ENCODE data around the gene SLC25A27. TPM values are rescaled to one million over a fixed set of nuclear protein-coding genes. Genes with fewer than 3 reads are reported as not detected.

SLC25A27 gene
- total and polyA plus RNA-seq, 4 donors = 2.5 to 24.2 (median 4.9) TPM

DNA sequence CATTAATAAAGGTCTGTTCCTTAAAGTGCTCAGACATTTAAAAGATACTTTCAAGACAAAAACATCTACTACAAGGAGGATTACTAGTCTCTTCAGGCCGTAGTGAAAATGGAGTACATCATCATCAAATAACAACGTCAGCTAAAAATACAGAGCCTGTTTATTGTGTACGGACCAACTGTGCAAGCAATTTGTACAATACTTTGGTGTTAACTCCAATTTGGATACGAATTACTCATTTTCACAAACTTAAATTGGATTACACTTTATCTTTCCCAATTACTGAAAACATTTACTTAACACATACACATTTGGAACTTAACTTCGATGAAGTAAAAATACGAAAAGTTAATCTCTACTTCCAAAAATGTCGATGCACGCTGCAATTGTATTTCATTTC, 959 bp upstream of the SLC25A27 start:
- no peaks in the 10 kb centered on the region for H3K9me3 ChIP-seq (ENCODE audit: control insufficient read depth in 4 of 4, low read length in 3 of 4)
- peak overlapping the region; percentile 82 to 88 for H3K9ac ChIP-seq (ENCODE audit: low read depth in 1 of 2, low read length in 2 of 2)
- peak overlapping the region; percentile 70 to 83 for H3K27ac ChIP-seq (ENCODE audit: low read depth in 1 of 2, low read length in 2 of 2)
- peak overlapping the region; percentile 86 to 95 (median 94) for H3K4me3 ChIP-seq (ENCODE audit: low read depth in 1 of 3, low read length in 3 of 3)
- TF ChIP-seq FOXA1 (IDR thresholded peaks at IDR 0.05) (no peak), JUND (IDR thresholded peaks at IDR 0.05) (no peak), HNF4G (IDR thresholded peaks at IDR 0.05) (no peak), NR2F2 (IDR thresholded peaks at IDR 0.05) (no peak), RXRA (IDR thresholded peaks at IDR 0.05) (no peak), GABPA (IDR thresholded peaks at IDR 0.05 in 1 of 2, conservative IDR thresholded peaks at IDR 0.05 in 1 of 2) (no peak), CTCF (IDR thresholded peaks at IDR 0.05; ENCODE audit: low read depth, low read length, missing input control) (no peak)
- TF ChIP-seq, protein P1, sequence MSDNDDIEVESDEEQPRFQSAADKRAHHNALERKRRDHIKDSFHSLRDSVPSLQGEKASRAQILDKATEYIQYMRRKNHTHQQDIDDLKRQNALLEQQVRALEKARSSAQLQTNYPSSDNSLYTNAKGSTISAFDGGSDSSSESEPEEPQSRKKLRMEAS (IDR thresholded peaks at IDR 0.05) = no peak
- H3K27me3 ChIP-seq (ENCODE audit: control insufficient read depth in 4 of 4, insufficient read depth in 4 of 4, low read length in 3 of 4) = no peaks in the 10 kb centered on the region
- no peak for DNase-seq (ENCODE audit: low spot score)
- H3K4me1 ChIP-seq (ENCODE audit: control insufficient read depth in 4 of 4, insufficient read depth in 4 of 4, low read length in 3 of 4) = peaks cover 7 to 28% (median 18%) of the 10 kb centered on the region in 4 donors
- 13% methylated on average over 8 of the region's 8 CpGs for WGBS
- no peaks in the 10 kb centered on the region for H3K36me3 ChIP-seq (ENCODE audit: control insufficient read depth in 4 of 4, insufficient read depth in 3 of 4, low read depth in 1 of 4, low read length in 3 of 4)

DNA sequence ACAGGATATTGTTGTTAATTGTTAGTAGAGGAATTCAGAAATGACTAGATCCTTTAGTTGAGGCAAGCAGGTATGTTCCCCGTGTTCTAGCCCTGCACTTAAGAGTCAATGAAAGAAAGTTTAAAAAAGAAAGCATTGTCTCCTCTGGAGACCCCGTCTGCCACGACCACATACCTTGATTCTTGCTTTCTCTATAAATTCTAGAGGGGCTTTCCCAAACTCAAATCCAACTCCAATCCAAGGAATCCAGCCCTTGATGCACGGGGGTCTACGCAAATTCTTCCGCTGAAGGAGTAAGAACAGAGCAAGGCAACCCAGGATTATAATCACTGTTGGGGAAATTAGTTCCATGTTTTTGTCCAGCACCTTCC, 558 bp upstream of the SLC25A27 start:
- H3K36me3 ChIP-seq (ENCODE audit: control insufficient read depth in 4 of 4, insufficient read depth in 3 of 4, low read depth in 1 of 4, low read length in 3 of 4) = no peaks in the 10 kb centered on the region
- WGBS = 2% methylated on average over 6 of the region's 6 CpGs
- DNase-seq (ENCODE audit: low spot score) = no peak
- H3K9me3 ChIP-seq (ENCODE audit: control insufficient read depth in 4 of 4, low read length in 3 of 4) = no peaks in the 10 kb centered on the region
- TF ChIP-seq YY1 (IDR thresholded peaks at IDR 0.05) (no peak), REST (IDR thresholded peaks at IDR 0.05) (no peak), ATF3 (IDR thresholded peaks at IDR 0.05) (no peak)
- peak overlapping the region; percentile 70 to 83 for H3K27ac ChIP-seq (ENCODE audit: low read depth in 1 of 2, low read length in 2 of 2)
- peaks cover 7 to 28% (median 17%) of the 10 kb centered on the region in 4 donors for H3K4me1 ChIP-seq (ENCODE audit: control insufficient read depth in 4 of 4, insufficient read depth in 4 of 4, low read length in 3 of 4)
- peak overlapping the region; percentile 86 to 95 (median 94) for H3K4me3 ChIP-seq (ENCODE audit: low read depth in 1 of 3, low read length in 3 of 3)
- no peaks in the 10 kb centered on the region for H3K27me3 ChIP-seq (ENCODE audit: control insufficient read depth in 4 of 4, insufficient read depth in 4 of 4, low read length in 3 of 4)
- H3K9ac ChIP-seq (ENCODE audit: low read depth in 1 of 2, low read length in 2 of 2) = peak overlapping the region; percentile 82 to 88
